OCI-LY1 (cell line): ENCODE measurements around the gene CACUL1.

Source experiments
- H2AFZ ChIP-seq: fragments of 200-600 bp; sonication (generic), shearing (Covaris generic); 2 replicates; pipeline ENCODE4 v1.6.0; 2014; ENCODE audit warnings: antibody characterized with exemption, mild to moderate bottlenecking, low read length
- H3F3A ChIP-seq: fragments of 200-600 bp; sonication (generic), shearing (Covaris generic); 2 replicates; pipeline ENCODE4 v1.6.0; 2014; ENCODE audit warnings: mild to moderate bottlenecking, antibody characterized with exemption, low read length, moderate library complexity; ENCODE audit not compliant: insufficient read depth
- H3K27ac ChIP-seq: fragments of 200-600 bp; sonication (generic); 2 replicates; pipeline ENCODE4 v1.5.1; 2014; ENCODE audit warnings: low read length, mixed run types, mild to moderate bottlenecking, low read depth; ENCODE audit not compliant: poor library complexity, severe bottlenecking
- H3K27me3 ChIP-seq: fragments of 200-600 bp; sonication (generic); 2 replicates; pipeline ENCODE4 v1.6.0; 2014; ENCODE audit warnings: antibody characterized with exemption, mild to moderate bottlenecking, low read length, moderate library complexity; ENCODE audit not compliant: insufficient read depth
- H3K36me3 ChIP-seq: fragments of 200-600 bp; sonication (generic); 2 replicates; pipeline ENCODE4 v1.6.1; 2014; ENCODE audit warnings: mild to moderate bottlenecking, antibody characterized with exemption, low read length, moderate library complexity, mixed read lengths; ENCODE audit not compliant: insufficient read depth
- H3K4me1 ChIP-seq: fragments of 200-600 bp; sonication (generic); 2 replicates; pipeline ENCODE4 v1.5.1; 2014; ENCODE audit warnings: mild to moderate bottlenecking, low read length, moderate library complexity; ENCODE audit not compliant: insufficient read depth, severe bottlenecking
- H3K4me2 ChIP-seq: fragments of 200-600 bp; sonication (generic), shearing (Covaris generic); 2 replicates; pipeline ENCODE4 v1.6.1; 2014; ENCODE audit warnings: low read length
- H3K4me3 ChIP-seq: fragments of 200-600 bp; sonication (generic); 2 replicates; pipeline ENCODE4 v1.5.1; 2014; ENCODE audit warnings: low read length, low read depth, mild to moderate bottlenecking, mixed read lengths; ENCODE audit not compliant: poor library complexity, severe bottlenecking
- H3K79me2 ChIP-seq: fragments of 200-600 bp; shearing (Covaris generic); 2 replicates; pipeline ENCODE4 v1.6.1; 2016; ENCODE audit warnings: mixed run types, low read length, mixed read lengths; ENCODE audit not compliant: insufficient read depth
- H3K9ac ChIP-seq: fragments of 200-600 bp; sonication (generic), shearing (Covaris generic); 2 replicates; pipeline ENCODE4 v1.6.1; 2014; ENCODE audit warnings: mild to moderate bottlenecking, low read length, mixed read lengths
- H3K9me2 ChIP-seq: fragments of 200-600 bp; sonication (generic), shearing (Covaris generic); 2 replicates; pipeline ENCODE4 v1.6.1; 2014; ENCODE audit warnings: low read depth, mild to moderate bottlenecking, low read length, mixed read lengths
- H3K9me3 ChIP-seq: fragments of 200-600 bp; shearing (Covaris generic); 2 replicates; pipeline ENCODE4 v1.6.1; 2014; ENCODE audit warnings: low read length, mixed read lengths
- H4K20me1 ChIP-seq: fragments of 200-600 bp; sonication (generic), shearing (Covaris generic); 2 replicates; pipeline ENCODE4 v1.6.0; 2016; ENCODE audit warnings: mild to moderate bottlenecking, low read length; ENCODE audit not compliant: insufficient read depth
- EZH2 ChIP-seq: fragments of 200-600 bp; sonication (generic), shearing (Covaris generic); IDR thresholded peaks from 2 replicates; pipeline ENCODE4 v1.8.0; 2017; ENCODE audit warnings: borderline replicate concordance, mixed run types, mild to moderate bottlenecking, antibody characterized with exemption, low read length, moderate library complexity, mixed read lengths
- TF ChIP-seq, protein P1 (sequence below): fragments of 200-600 bp; sonication (generic), shearing (Covaris generic); IDR thresholded peaks from 2 replicates; pipeline ENCODE4 v1.5.1; 2017; ENCODE audit warnings: mild to moderate bottlenecking, antibody characterized with exemption, low read length, moderate library complexity, mixed read lengths

CACUL1 gene

DNA sequence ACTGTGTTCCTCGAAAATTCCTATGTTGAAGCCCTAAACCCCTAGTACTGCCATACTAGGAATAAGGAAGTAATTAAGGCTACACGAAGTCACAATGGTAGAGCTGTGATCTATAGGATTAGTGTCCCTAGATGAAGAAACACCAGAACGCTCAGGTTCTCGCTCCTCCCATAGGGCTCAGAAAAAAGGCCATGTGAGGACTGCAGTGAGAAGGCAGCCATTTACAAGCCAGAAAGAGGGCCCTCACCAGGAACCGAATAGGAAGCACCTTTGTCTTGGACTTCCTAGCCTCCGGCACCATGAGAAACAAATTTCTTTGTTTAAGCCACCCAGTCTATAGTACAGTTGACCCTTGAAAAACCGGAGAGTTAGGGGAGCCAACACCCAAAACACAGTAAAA lies 46.2 kb downstream of the CACUL1 start:
- Histone ChIP-seq H3K27me3 (no peaks in the 10 kb centered on the region), H3K9me3 (no peaks in the 10 kb centered on the region), H3K9ac (no peak overlapping the region), H3K9me2 (no peaks in the 10 kb centered on the region), H3K36me3 (peaks cover 19% of the 10 kb centered on the region), H3K27ac (no peak overlapping the region), H3F3A (no peaks in the 10 kb centered on the region), H3K4me3 (no peak overlapping the region), H4K20me1 (no peaks in the 10 kb centered on the region), H2AFZ (no peak overlapping the region), H3K4me1 (no peaks in the 10 kb centered on the region), H3K79me2 (peaks cover 7% of the 10 kb centered on the region; the same call in 1 of the 2 replicates), H3K4me2 (no peak overlapping the region)
- TF ChIP-seq, protein P1, sequence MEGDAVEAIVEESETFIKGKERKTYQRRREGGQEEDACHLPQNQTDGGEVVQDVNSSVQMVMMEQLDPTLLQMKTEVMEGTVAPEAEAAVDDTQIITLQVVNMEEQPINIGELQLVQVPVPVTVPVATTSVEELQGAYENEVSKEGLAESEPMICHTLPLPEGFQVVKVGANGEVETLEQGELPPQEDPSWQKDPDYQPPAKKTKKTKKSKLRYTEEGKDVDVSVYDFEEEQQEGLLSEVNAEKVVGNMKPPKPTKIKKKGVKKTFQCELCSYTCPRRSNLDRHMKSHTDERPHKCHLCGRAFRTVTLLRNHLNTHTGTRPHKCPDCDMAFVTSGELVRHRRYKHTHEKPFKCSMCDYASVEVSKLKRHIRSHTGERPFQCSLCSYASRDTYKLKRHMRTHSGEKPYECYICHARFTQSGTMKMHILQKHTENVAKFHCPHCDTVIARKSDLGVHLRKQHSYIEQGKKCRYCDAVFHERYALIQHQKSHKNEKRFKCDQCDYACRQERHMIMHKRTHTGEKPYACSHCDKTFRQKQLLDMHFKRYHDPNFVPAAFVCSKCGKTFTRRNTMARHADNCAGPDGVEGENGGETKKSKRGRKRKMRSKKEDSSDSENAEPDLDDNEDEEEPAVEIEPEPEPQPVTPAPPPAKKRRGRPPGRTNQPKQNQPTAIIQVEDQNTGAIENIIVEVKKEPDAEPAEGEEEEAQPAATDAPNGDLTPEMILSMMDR = no peak
- TF ChIP-seq EZH2 = no peak

DNA sequence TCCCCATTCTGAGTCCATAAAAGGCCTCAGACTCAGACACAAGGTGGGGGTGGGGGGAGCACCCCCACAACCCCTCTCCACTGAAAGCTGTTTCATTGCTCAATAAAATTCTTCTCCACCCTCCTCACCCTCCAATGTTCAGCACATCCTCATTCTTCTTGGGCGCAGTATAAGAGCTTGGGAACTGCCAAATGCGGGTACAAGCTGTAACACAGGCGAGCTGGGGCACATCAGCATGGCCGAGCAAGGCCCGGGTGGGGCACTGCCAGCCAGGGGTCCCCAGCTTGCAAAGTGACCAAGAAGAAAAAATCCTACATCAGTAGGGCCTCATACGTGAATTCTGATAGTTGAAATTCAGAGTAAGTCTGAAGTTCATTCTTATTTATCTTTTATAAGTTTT lies 50.1 kb downstream of the CACUL1 start:
- H3K79me2 ChIP-seq = peaks cover 7% of the 10 kb centered on the region; the same call in 1 of the 2 replicates
- peaks cover 37% of the 10 kb centered on the region for H3K36me3 ChIP-seq
- H3K4me1 ChIP-seq = no peaks in the 10 kb centered on the region
- H3K4me3 ChIP-seq = no peak overlapping the region
- H3K4me2 ChIP-seq = no peak overlapping the region
- no peaks in the 10 kb centered on the region for H3K27me3 ChIP-seq
- H3K9ac ChIP-seq = no peak overlapping the region
- H2AFZ ChIP-seq = no peak overlapping the region
- H3K27ac ChIP-seq = no peak overlapping the region
- H3F3A ChIP-seq = no peaks in the 10 kb centered on the region
- H3K9me3 ChIP-seq = no peaks in the 10 kb centered on the region
- H3K9me2 ChIP-seq = no peaks in the 10 kb centered on the region
- TF ChIP-seq, protein P1 = no peak
- TF ChIP-seq EZH2 = no peak
- no peaks in the 10 kb centered on the region for H4K20me1 ChIP-seq

DNA sequence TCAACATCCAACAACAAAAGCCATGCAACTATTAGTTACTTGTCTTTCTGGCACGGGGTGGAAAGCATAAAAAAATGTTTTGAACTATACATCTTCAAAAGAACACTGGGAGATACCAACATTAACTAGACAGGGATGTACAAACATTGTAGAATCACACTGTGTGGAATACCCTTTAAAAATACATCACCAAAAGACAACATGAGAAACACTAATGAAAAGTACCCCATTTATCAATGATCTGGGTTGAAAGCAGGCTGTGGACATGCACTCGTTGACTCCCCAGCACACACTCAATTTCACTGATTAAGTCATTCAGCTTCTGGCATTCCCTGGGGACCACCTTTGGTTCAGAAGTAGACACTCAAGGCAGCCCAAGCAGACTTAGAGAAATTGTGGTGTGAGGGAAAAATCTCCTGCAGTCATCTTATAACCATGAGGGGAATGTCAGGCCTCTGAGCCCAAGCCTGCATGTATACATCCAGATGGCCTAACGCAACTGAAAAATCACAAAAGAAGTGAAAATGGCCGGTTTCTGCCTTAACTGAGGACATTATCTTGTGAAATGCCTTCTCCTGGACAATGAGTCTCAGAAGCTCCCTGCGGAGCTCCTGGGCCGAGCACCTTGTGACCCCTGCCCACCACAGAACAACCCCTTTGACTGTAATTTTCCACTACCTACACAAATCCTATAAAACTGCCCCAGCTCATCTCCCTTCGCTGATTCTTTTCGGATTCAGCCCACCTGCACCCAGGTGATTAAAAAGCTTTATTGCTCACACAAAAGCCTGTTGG lies 53.0 kb downstream of the CACUL1 start:
- H3K27ac ChIP-seq = no peak overlapping the region
- TF ChIP-seq, protein P1 = no peak
- no peak for TF ChIP-seq EZH2
- no peaks in the 10 kb centered on the region for H3K27me3 ChIP-seq
- no peaks in the 10 kb centered on the region for H3K4me1 ChIP-seq
- no peak overlapping the region for H2AFZ ChIP-seq
- H3K79me2 ChIP-seq = peaks cover 7% of the 10 kb centered on the region; the same call in 1 of the 2 replicates
- H4K20me1 ChIP-seq = no peaks in the 10 kb centered on the region
- no peaks in the 10 kb centered on the region for H3F3A ChIP-seq
- H3K4me3 ChIP-seq = no peak overlapping the region
- H3K36me3 ChIP-seq = peaks cover 29% of the 10 kb centered on the region
- no peak overlapping the region for H3K9ac ChIP-seq
- no peaks in the 10 kb centered on the region for H3K9me3 ChIP-seq
- H3K4me2 ChIP-seq = no peak overlapping the region
- H3K9me2 ChIP-seq = no peaks in the 10 kb centered on the region
